ENCODE results near the gene LMO7. TPM values are rescaled to one million over a fixed set of nuclear protein-coding genes. Genes with fewer than 3 reads are reported as not detected.

The LMO7 gene
- total and polyA plus RNA-seq, 2 of the 13 experiments (the other 11 are each of a cell fraction or from before 2014, with no cell fraction given), result 34.0 to 121 TPM

- Histone ChIP-seq H3K9me3 (ENCODE audit: low read length) (no peaks in the 10 kb centered on the region), H3K27me3 (ENCODE audit: control insufficient read depth in 1 of 2, insufficient read depth in 2 of 2, low read length in 2 of 2) (no peaks in the 10 kb centered on the region), H3K36me3 (replicated peaks in 1 of 2; ENCODE audit: control insufficient read depth in 1 of 2, insufficient read depth in 2 of 2, low read length in 2 of 2) (peaks cover 1 to 5% of the 10 kb centered on the region in 2 experiments; a peak in 2 of 5 replicates), H2AFZ (ENCODE audit: low read length) (no peak overlapping the region), H3K4me1 (ENCODE audit: insufficient read depth, low read length) (peaks cover 90% of the 10 kb centered on the region), H3K27ac (ENCODE audit: extremely low read length, insufficient read depth, low read length) (no peak overlapping the region), H3K9ac (ENCODE audit: insufficient read depth, low read depth, low read length) (no peak overlapping the region), H3K4me3 (replicated peaks in 1 of 3; ENCODE audit: insufficient read depth in 1 of 3, low read depth in 2 of 3, low read length in 3 of 3) (no peak overlapping the region), H3K79me2 (ENCODE audit: insufficient read depth, low read length) (peaks cover 100% of the 10 kb centered on the region), H3K4me2 (ENCODE audit: low read depth, low read length) (no peak overlapping the region), H4K20me1 (ENCODE audit: insufficient read depth, low read length) (peaks cover 53% of the 10 kb centered on the region)
- in situ Hi-C loops (cut with HindIII; ENCODE audit: extremely low pct_ligation_motif_present, low pct_unique_long_range_greater_than_20kb), result no loop called here
- DNase-seq (ENCODE audit: low spot score) (no peak), FAIRE-seq (no peak), ATAC-seq (no peak)
- POLR2A ChIA-PET, result no interaction called here
- CTCF ChIA-PET (ENCODE audit: low intra/inter-chr PET ratio, low total read pairs), result no interaction called here
- no TSS peak for BruUV-seq (replicated peaks)
- 56% methylated on average over 1 of the region's 1 CpG for WGBS (ENCODE audit: low lambda C conversion rate)
- intact Hi-C loops (cut with micrococcal nuclease; ENCODE audit: unreplicated experiment), result loop anchor here (1.0 kb wide), 1 partner anchor 9 kb away; no protein-coding TSS in a partner anchor
- TF ChIP-seq CBFB (CRISPR knock-in tag; IDR thresholded peaks at IDR 0.05), result no peak
- TF ChIP-seq ARID3A (IDR thresholded peaks at IDR 0.05; ENCODE audit: low read depth, low read length), result no peak
- TF ChIP-seq ZMYM4 (CRISPR knock-in tag; IDR thresholded peaks at IDR 0.05), result no peak
- no peak for TF ChIP-seq ATRX (CRISPR knock-in tag; IDR thresholded peaks at IDR 0.05; ENCODE audit: borderline replicate concordance)
- no peak for TF ChIP-seq ZNF235 (CRISPR knock-in tag; IDR thresholded peaks at IDR 0.05; ENCODE audit: borderline replicate concordance)
- TF ChIP-seq REXO4 (CRISPR knock-in tag; IDR thresholded peaks at IDR 0.05; ENCODE audit: borderline replicate concordance), result no peak
- TF ChIP-seq TCF7 (IDR thresholded peaks at IDR 0.05; ENCODE audit: low read depth), result no peak
- TF ChIP-seq CENPX (CRISPR knock-in tag; IDR thresholded peaks at IDR 0.05), result no peak
- TF ChIP-seq NFE2L1 (CRISPR knock-in tag; IDR thresholded peaks at IDR 0.05; ENCODE audit: borderline replicate concordance), result no peak
- TF ChIP-seq ZNF503 (CRISPR knock-in tag; IDR thresholded peaks at IDR 0.05), result no peak
- TF ChIP-seq MTERF4 (CRISPR knock-in tag; IDR thresholded peaks at IDR 0.05), result no peak
- no peak for TF ChIP-seq PTBP1 (IDR thresholded peaks at IDR 0.05; ENCODE audit: low read depth, low read length, poor library complexity, severe bottlenecking)
Measured at GRCh38 chr13:75769141-75769905, 133.2 kb downstream of the LMO7 start.

Data from HepG2 (cell line).